Transverse colon (tissue), 3 donors: ENCODE data around the gene ZNF296.

Experiments used
- POLR2A ChIP-seq: fragments of 450-650 bp; IDR thresholded peaks from one replicate; pipeline ENCODE4 v1.6.1; 2016; ENCODE audit warnings: antibody characterized with exemption, mild to moderate bottlenecking, moderate library complexity
- TF ChIP-seq, protein P1 (sequence below), 5 experiments: fragments of 200-600 bp in 3 of 5; fragments of 450-650 bp in 2 of 5; sonication (generic) in 3 of 5; IDR thresholded peaks; 1 replicate in 2 of 5; 2 replicates in 3 of 5; pipeline ENCODE4 v1.5.1; 2016 to 2017; ENCODE audit warnings: antibody characterized with exemption in 5 of 5, inconsistent platforms in 3 of 5, mild to moderate bottlenecking in 2 of 5, moderate library complexity in 1 of 5

DNA sequence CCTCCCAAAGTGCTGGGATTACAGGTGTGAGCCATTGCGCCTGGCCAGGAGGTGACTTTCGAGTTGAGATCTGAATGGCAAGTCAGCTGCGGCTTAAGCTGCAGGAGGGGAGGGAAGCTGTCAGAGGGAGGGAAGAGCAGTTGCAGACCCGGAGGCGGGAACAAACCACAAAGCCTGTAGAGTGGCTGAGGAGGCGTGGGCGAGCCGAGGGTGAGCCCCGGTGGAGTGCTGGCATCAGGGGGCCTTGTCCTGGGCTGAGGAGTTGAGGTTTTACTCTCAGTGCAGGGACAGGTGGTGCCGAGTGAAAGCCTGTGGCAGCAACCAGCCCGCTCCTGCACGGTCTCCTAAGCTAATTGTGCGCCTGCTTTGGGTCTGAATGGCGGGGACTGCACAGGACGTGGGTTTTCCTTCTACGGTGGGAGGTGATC, 40.9 kb upstream of the ZNF296 start:
- TF ChIP-seq, protein P1, sequence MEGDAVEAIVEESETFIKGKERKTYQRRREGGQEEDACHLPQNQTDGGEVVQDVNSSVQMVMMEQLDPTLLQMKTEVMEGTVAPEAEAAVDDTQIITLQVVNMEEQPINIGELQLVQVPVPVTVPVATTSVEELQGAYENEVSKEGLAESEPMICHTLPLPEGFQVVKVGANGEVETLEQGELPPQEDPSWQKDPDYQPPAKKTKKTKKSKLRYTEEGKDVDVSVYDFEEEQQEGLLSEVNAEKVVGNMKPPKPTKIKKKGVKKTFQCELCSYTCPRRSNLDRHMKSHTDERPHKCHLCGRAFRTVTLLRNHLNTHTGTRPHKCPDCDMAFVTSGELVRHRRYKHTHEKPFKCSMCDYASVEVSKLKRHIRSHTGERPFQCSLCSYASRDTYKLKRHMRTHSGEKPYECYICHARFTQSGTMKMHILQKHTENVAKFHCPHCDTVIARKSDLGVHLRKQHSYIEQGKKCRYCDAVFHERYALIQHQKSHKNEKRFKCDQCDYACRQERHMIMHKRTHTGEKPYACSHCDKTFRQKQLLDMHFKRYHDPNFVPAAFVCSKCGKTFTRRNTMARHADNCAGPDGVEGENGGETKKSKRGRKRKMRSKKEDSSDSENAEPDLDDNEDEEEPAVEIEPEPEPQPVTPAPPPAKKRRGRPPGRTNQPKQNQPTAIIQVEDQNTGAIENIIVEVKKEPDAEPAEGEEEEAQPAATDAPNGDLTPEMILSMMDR (IDR thresholded peaks at IDR 0.05), result no peak
- no peak for TF ChIP-seq POLR2A
